Measurements from ENCODE around the gene CAPZA1. TPM values are rescaled to one million over a fixed set of nuclear protein-coding genes. Genes with fewer than 3 reads are reported as not detected.
A peak's percentile ranks its signal among the peaks of the same experiment; 100 is the strongest.

The CAPZA1 gene
- total RNA-seq, 4 donors from 2014 or later, result 116 to 181 (median 179) TPM

DNA sequence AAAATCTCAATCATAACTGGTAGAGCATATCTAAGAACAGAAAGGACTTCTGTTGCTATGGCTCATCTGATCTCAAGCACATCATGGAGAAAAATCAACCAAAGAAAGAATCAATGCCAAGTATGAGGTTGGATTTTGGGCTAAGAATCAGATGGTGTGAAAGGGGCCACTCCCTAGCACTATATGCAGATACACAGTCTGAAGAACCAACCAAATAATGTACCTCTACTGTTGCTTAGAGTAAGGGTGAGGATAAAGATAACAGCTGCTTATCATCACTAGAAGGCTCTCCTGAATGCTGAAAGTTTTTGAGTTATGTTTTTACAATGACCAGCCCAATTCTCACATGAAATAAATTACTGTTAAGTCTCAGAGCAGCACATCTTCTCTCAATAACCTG, 36.3 kb upstream of the CAPZA1 start:
- Histone ChIP-seq H3K36me3 (peaks cover 0 to 6% (median 0%) of the 10 kb centered on the region in 3 donors), H3K9me3 (no peaks in the 10 kb centered on the region), H3K4me3 (no peak overlapping the region), H3K4me1 (peaks cover 0 to 11% (median 0%) of the 10 kb centered on the region in 4 donors), H3K27me3 (no peaks in the 10 kb centered on the region), H3K27ac (peak overlapping the region in 1 of 4 donors; percentile 16)
- no peak for DNase-seq
- TF ChIP-seq, protein P1, sequence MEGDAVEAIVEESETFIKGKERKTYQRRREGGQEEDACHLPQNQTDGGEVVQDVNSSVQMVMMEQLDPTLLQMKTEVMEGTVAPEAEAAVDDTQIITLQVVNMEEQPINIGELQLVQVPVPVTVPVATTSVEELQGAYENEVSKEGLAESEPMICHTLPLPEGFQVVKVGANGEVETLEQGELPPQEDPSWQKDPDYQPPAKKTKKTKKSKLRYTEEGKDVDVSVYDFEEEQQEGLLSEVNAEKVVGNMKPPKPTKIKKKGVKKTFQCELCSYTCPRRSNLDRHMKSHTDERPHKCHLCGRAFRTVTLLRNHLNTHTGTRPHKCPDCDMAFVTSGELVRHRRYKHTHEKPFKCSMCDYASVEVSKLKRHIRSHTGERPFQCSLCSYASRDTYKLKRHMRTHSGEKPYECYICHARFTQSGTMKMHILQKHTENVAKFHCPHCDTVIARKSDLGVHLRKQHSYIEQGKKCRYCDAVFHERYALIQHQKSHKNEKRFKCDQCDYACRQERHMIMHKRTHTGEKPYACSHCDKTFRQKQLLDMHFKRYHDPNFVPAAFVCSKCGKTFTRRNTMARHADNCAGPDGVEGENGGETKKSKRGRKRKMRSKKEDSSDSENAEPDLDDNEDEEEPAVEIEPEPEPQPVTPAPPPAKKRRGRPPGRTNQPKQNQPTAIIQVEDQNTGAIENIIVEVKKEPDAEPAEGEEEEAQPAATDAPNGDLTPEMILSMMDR (IDR thresholded peaks at IDR 0.05), result no peak
- TF ChIP-seq POLR2A (IDR thresholded peaks at IDR 0.05), result no peak

DNA sequence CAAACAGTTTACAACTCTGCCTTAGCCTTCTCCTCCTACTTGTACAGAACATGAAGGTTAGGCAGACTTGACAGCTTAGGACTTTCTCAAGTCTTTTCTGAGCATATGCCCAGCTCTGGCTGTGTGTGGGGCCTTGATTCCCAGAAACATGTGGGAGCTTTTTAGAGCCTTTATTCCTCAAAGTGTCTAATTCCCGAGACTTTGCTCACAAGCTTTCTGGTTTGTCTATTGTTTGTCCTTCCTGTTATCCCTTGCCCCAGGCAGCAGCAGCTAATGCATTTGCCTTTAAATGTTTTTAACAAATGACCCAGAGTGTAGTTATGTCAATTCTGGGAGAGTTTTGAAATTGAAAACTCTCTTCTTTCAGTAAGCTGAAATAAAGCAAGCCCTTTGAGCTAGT, 29.9 kb upstream of the CAPZA1 start:
- Histone ChIP-seq H3K27me3 (no peaks in the 10 kb centered on the region), H3K36me3 (peaks cover 0 to 16% (median 0%) of the 10 kb centered on the region in 3 donors), H3K9me3 (no peaks in the 10 kb centered on the region), H3K27ac (no peak overlapping the region), H3K4me1 (no peaks in the 10 kb centered on the region), H3K4me3 (no peak overlapping the region)
- TF ChIP-seq, protein P1 (IDR thresholded peaks at IDR 0.05), result no peak
- TF ChIP-seq POLR2A (IDR thresholded peaks at IDR 0.05), result no peak
- DNase-seq, result no peak

DNA sequence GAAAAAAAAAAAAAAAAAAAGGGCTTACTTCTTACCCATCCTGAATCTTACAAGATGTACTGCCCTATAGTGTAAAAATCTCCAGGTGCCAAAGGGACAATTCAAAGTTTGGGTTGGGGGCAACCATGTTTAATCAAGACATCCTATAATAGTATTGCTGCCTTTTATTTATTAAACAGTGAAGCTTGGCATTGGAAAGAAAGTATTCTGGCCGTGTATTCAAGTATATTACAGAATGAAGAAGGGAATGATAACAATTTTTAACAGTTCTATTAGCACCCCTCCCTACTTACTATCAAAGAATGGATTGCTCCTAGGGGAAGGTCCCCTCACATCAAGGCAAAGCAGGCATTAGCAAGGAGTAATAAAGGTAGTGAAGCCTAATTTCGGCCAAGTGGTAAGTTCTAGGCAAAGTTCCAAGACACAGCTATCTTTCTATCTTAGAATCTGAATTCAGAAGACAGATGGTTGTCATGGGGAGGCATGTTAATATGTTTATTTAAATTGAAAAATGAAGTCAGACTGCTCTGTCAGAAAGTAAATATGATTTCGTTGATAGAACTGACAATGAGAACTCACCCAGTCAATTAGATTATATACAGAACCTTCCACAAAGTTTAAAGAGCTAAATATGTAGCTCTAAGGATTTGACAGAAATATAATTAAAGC, 25.3 kb upstream of the CAPZA1 start:
- Histone ChIP-seq H3K4me3 (no peak overlapping the region), H3K36me3 (peaks cover 0 to 34% (median 3%) of the 10 kb centered on the region in 3 donors), H3K27ac (no peak overlapping the region), H3K4me1 (no peaks in the 10 kb centered on the region), H3K9me3 (no peaks in the 10 kb centered on the region), H3K27me3 (no peaks in the 10 kb centered on the region)
- TF ChIP-seq POLR2A (IDR thresholded peaks at IDR 0.05), result no peak
- TF ChIP-seq, protein P1 (IDR thresholded peaks at IDR 0.05), result no peak
- no peak for DNase-seq

DNA sequence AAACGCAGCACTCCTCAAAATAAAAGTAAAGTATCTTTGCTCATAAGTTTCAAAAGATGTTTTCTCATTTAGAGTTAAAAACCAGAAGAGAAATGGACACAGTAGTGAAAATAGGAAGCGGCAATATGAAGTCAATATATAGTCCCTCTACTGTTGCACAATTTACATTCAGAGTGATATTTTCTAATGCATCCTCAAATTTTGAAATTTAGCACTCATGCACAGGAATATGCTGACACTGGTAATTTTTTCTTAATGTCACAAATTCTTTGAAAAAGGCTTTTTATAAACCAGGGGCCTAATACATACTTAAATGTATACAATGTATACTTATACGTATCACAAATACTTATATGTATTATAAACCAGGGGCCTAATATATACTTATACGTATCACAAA, 20.2 kb upstream of the CAPZA1 start:
- Histone ChIP-seq H3K27me3 (no peaks in the 10 kb centered on the region), H3K9me3 (no peaks in the 10 kb centered on the region), H3K4me3 (no peak overlapping the region), H3K36me3 (peaks cover 0 to 47% (median 3%) of the 10 kb centered on the region in 3 donors), H3K27ac (no peak overlapping the region), H3K4me1 (no peaks in the 10 kb centered on the region)
- TF ChIP-seq, protein P1 (IDR thresholded peaks at IDR 0.05), result no peak
- no peak for DNase-seq

DNA sequence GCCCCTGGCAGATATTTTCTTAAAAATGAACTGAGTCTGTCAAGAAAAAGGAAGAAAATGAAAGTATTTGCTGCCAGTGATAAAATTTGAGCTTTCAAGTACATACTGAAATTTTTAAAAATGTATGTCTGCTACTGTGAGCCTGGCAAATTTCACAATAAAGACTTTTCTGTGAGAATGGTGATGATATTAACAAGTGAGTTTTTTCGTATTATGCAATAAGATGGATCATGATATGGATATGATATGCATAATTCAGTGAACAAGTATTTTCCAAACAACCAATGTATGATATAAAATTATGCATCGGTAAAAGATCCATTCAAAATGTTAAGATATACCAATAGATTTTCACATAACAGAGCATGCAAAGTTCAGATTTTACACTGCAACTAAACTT, 16.6 kb upstream of the CAPZA1 start:
- TF ChIP-seq, protein P1 (IDR thresholded peaks at IDR 0.05), result no peak
- TF ChIP-seq POLR2A (IDR thresholded peaks at IDR 0.05), result no peak
- Histone ChIP-seq H3K27me3 (no peaks in the 10 kb centered on the region), H3K9me3 (no peaks in the 10 kb centered on the region), H3K4me3 (no peak overlapping the region), H3K4me1 (no peaks in the 10 kb centered on the region), H3K27ac (no peak overlapping the region), H3K36me3 (peaks cover 0 to 53% (median under 1%) of the 10 kb centered on the region in 3 donors)
- no peak for DNase-seq

Data from Peyer's patch (tissue), 4 donors.